Retina (tissue), 1 donor: ENCODE data around the gene TCF12.

Experiments
- DNase-seq: peaks from one replicate; pipeline ENCODE4 v3.0.0-alpha.2; 2016

Gene TCF12

GRCh38 chr15:57324590-57324890 lies 406.1 kb downstream of the TCF12 start:
- DNase-seq: no peak

- no peak for DNase-seq
Measured at GRCh38 chr15:57324944-57325679, 406.7 kb downstream of the TCF12 start.

DNA sequence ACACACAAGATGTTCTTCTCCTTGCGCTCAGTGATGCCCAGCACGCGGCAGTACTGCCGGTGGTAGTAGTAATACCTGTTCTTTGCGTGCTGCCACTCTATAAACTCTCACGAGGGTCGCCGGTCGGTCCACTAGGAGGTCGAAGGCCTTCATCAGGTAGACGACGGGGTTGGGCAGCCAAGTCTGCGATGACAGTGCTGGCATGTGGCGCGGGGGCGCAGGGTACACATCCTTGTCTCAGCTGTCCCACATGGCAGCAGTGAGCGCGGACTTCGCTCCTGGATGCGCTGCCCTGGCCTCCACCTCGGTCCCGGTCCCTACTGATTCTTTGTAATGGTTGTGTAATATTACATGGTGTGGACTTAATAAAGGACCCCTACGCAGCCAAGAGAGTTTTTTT lies 407.8 kb downstream of the TCF12 start:
- DNase-seq: no peak

- DNase-seq: no peak
Measured at GRCh38 chr15:57327985-57328471, 409.6 kb downstream of the TCF12 start.

- DNase-seq: no peak
Measured at GRCh38 chr15:57328479-57328878, 410.0 kb downstream of the TCF12 start.

DNA sequence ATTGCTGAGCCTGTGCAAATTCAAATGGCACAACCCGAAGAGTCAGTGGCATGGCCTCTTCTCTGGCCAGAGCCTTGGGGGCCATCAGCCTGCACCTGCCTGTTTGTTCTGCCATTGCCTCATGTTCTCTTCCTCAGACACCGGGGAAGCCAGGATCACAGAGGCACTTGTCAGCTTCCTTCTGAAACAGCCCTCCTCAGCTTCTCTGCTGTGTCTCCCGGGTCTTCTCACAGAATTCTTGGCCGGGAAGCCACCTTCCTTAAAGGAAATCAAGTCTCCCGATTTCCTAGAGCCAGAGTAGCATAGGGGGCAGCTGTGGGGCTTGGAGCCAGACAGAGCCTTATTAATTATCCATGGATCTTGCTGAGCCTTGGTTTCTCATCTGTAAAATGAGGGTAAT lies 410.5 kb downstream of the TCF12 start:
- DNase-seq: no peak

DNA sequence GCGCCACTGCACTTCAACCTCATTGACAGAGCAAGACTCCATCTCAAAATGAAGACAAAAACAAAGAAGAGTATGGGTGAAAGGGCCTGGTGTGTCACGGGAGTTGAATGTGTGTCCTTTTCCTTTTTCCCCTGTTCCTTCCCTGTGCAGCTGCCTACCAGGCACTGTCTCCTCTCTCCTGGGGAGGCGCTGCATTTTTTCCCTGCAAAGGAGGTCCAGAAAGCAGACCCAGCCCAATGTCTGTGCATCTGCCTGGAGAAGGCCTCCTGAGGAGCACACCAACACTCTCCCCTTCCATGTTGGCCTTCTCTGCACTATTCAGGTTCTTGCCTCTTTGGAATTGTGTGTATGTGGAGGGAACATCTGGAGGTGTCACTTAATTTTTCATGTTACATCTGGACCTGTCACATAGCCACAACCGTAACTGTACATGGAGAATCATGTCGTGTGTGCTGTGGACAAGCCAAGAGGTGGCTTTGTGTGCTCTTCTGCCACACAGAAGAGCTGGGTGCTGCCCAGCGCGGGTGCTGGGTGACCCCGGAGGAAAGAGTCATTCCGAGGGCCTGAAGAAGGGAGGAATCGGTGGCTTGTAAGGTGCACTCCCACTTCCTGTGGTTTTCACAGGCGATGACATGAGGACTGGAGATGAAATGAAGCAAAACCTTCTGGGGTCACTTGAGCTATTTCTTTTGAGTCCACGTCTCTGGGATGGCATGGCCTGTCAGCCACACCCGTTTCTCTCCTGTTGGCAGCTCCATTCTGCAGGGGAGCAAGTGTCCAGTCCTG lies 411.3 kb downstream of the TCF12 start:
- DNase-seq: no peak

DNA sequence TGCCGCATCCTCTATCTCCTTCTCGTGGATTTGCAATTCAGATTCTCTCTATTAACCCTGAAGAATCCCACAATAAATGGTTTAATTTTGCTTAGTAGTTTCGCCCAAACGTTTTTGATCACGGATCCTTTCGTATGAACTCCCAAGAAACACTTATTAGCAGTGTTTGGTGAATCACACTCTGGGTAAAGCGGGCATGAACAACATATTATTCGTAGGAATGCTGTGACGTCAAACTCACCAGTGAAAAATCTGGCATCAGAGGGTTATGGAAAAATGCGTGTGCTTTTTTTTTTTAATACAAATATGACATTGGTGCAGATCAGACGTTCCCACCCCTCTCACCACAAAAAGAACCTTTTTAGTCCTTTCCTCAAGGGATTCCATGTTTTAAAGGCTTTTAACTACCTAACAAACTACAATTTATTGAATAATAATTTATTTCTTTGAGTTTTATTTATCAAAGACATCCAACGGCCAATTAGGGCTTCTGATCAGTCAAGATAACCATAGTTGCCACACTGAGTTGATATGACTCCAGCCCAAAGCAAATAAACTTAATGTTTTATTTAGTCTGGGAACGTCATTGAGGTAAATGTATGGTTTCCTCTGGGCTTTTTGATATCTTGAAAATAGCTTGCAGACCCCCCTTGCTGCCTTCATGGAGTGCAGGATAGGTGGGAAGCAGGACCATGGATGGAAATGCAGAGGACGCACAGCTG lies 412.3 kb downstream of the TCF12 start:
- no peak for DNase-seq

- no peak for DNase-seq
Measured at GRCh38 chr15:57332326-57332725, 413.9 kb downstream of the TCF12 start.

DNA sequence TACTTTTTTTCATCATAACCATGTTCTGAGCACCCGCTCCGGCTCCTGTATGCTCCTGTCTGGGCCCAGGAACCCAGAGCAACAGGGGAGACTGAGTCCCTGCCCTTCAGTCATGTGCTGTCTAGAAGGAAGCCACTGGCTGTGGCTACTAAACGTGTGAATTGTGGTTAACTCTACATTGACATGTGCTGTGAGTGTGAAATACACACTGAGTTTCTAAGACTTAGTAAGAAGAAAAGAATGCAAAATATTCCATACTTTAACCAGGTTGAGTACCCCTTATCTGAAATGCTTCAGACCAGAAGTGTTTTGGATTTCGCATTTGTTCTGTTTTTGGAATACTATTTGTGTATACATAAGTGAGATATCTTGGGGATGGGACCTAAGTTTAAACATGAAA lies 415.0 kb downstream of the TCF12 start:
- DNase-seq: no peak

GRCh38 chr15:57334257-57334656 lies 415.8 kb downstream of the TCF12 start:
- no peak for DNase-seq

DNA sequence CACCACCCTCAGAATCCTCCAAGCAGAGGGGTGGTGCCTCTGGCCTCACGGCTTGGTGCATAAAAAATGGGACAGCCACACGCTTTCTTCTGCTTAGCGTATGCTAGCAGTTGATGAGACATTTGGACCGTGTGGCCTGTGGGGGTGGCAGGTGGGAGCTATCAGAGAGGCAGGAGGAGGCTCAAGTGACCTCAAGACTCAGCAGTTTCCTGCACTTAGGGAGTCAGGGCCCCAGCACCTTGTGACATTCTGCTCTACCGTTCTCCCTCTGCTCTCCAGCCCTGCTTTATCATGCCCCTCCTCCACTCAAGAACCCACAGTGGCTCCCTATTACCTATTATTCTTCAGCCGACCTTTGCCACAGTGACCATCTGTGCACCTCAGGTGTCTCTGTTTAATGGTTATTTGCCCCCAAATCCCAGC lies 416.9 kb downstream of the TCF12 start:
- no peak for DNase-seq

GRCh38 chr15:57335719-57336118 lies 417.3 kb downstream of the TCF12 start:
- DNase-seq: no peak

- no peak for DNase-seq
Measured at GRCh38 chr15:57337868-57338411, 419.5 kb downstream of the TCF12 start.

DNA sequence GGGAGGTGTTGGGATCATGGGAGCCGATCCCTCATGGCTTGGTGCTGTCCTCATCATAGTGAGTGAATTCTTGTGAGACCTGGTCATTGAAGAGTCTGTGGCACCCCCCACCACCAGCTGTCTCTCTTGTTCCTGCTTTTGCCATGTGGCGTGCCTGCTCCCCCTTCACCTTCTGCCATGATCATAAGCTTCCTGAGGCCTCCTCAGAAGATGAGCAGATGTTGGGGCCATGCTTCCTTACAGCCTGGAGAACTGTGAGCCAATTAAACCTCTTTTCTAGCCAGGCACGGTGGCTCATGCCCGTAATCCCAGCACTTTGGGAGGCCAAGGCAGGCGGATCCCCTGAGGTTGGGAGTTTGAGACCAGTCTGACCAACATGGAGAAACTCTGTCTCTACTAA lies 420.9 kb downstream of the TCF12 start:
- no peak for DNase-seq
